Inflammatory macrophage treated with lipopolysaccharide for 4 hours (primary cell): ENCODE measurements around the gene UNC5B.
"Not testable (repeated sequence)": the region's sequence is repeated elsewhere in the genome, so short reads cannot be mapped to it uniquely, and the experiment has no call there.

Experiments
- DNase-seq: peaks from one replicate; pipeline ENCODE4 v3.0.0-alpha.2; 2020

The UNC5B gene

GRCh38 chr10:71285986-71286385 lies 73.6 kb downstream of the UNC5B start:
- no peak for DNase-seq

GRCh38 chr10:71286521-71287294 lies 74.3 kb downstream of the UNC5B start:
- DNase-seq = no peak

- DNase-seq = no peak
These were observed 75.1 kb downstream of the UNC5B start for GRCh38 chr10:71287456-71287855.

- no peak for DNase-seq
These were observed 76.1 kb downstream of the UNC5B start for GRCh38 chr10:71288461-71288860.

GRCh38 chr10:71289421-71290130 lies 77.2 kb downstream of the UNC5B start:
- DNase-seq = no peak

GRCh38 chr10:71290331-71290730 lies 78.0 kb downstream of the UNC5B start:
- no peak for DNase-seq

- DNase-seq = no peak
These were observed 78.6 kb downstream of the UNC5B start for GRCh38 chr10:71290806-71291527.

GRCh38 chr10:71291528-71291900 lies 79.1 kb downstream of the UNC5B start:
- DNase-seq = no peak

- no peak for DNase-seq
These were observed 80.5 kb downstream of the UNC5B start for GRCh38 chr10:71292624-71293445.

GRCh38 chr10:71293446-71294084 lies 81.2 kb downstream of the UNC5B start:
- DNase-seq = no peak

GRCh38 chr10:71294091-71294561 lies 81.8 kb downstream of the UNC5B start:
- no peak for DNase-seq

- DNase-seq = no peak
These were observed 82.5 kb downstream of the UNC5B start for GRCh38 chr10:71294856-71295255.

GRCh38 chr10:71295641-71296040 lies 83.3 kb downstream of the UNC5B start:
- DNase-seq = no peak

GRCh38 chr10:71296086-71296485 lies 83.7 kb downstream of the UNC5B start:
- DNase-seq = no peak

- not testable (repeated sequence) for DNase-seq
These were observed 84.4 kb downstream of the UNC5B start for GRCh38 chr10:71296811-71297210.

- DNase-seq = no peak
These were observed 85.0 kb downstream of the UNC5B start for GRCh38 chr10:71297343-71297742.

GRCh38 chr10:71299071-71299785 lies 86.9 kb downstream of the UNC5B start:
- DNase-seq = peak; percentile 54

GRCh38 chr10:71300555-71301370 lies 88.4 kb downstream of the UNC5B start:
- no peak for DNase-seq

GRCh38 chr10:71301371-71301916 lies 89.1 kb downstream of the UNC5B start:
- DNase-seq = no peak

- DNase-seq = no peak
These were observed 90.1 kb downstream of the UNC5B start for GRCh38 chr10:71302451-71302850.
